NCI-H345 treated with DMSO at 0.1 percent for 48 hours (cell line): ENCODE data around the gene PSAT1.

Experiments used
- DNase-seq: peaks from one replicate; lab custom pipeline; 2025; ENCODE audit not compliant: unreplicated experiment; lab: John Stamatoyannopoulos, UW

Gene PSAT1

GRCh38 chr9:78365748-78366697 is 69.1 kb downstream of the PSAT1 start:
- DNase-seq = no peak

- DNase-seq = no peak
These were observed 69.9 kb downstream of the PSAT1 start for GRCh38 chr9:78366827-78367226.

GRCh38 chr9:78368236-78368635 is 71.3 kb downstream of the PSAT1 start:
- no peak for DNase-seq

GRCh38 chr9:78369639-78370219 is 72.8 kb downstream of the PSAT1 start:
- peak; percentile 4 for DNase-seq

GRCh38 chr9:78370991-78371390 is 74.1 kb downstream of the PSAT1 start:
- DNase-seq = no peak

- no peak for DNase-seq
These were observed 75.1 kb downstream of the PSAT1 start for GRCh38 chr9:78371981-78372380.
